H1 (cell line): ENCODE results near the gene TNS1. TPM values are rescaled to one million over a fixed set of nuclear protein-coding genes. Genes with fewer than 3 reads are reported as not detected.

Experiments
- HDAC6 ChIP-seq: IDR thresholded peaks from one replicate; pipeline ENCODE4 v1.7.1; 2012; ENCODE audit warnings: low read depth, mild to moderate bottlenecking, inconsistent platforms, low read length, moderate library complexity
- POU5F1 ChIP-seq: IDR thresholded peaks from 2 replicates; pipeline ENCODE4 v1.6.1; 2011; ENCODE audit warnings: low read depth, mild to moderate bottlenecking, low read length, moderate library complexity
- SAP30 ChIP-seq: fragments of 300-600 bp; sonication (generic); IDR thresholded peaks from 2 replicates; pipeline ENCODE4 v1.7.1; 2012; ENCODE audit warnings: low read length, moderate library complexity, mild to moderate bottlenecking, inconsistent platforms; ENCODE audit not compliant: insufficient read depth, insufficient replicate concordance
- SRF ChIP-seq: IDR thresholded peaks from 2 replicates; pipeline ENCODE4 v1.6.1; 2011; ENCODE audit warnings: mild to moderate bottlenecking, low read depth, low read length, moderate library complexity
- TAF1 ChIP-seq: IDR thresholded peaks from 2 replicates; pipeline ENCODE4 v1.6.1; 2011; ENCODE audit warnings: mild to moderate bottlenecking, low read depth, low read length
- TEAD4 ChIP-seq: IDR thresholded peaks from 2 replicates; pipeline ENCODE4 v1.6.1; 2012; ENCODE audit warnings: low read depth, low read length, inconsistent platforms, mixed read lengths
- polyA plus RNA-seq, 7 experiments: library from polyadenylated mRNA; depleted of rRNA in 3 of 7; stranded (reverse) in 5 of 7; unstranded in 2 of 7; fragments of >200 nt in 5 of 7; fragments of 200-250 nt in 2 of 7; gene quantifications; 1 replicate in 5 of 7; 2 replicates in 1 of 7; 4 replicates in 1 of 7; pipeline versions ENCODE4 v1.2.1 to v1.2.3, GENCODE V29; 2011 to 2013; ENCODE audit warnings: missing spikeins in 2 of 7, mixed read lengths in 2 of 7
- total RNA-seq: library from RNA; stranded (reverse); fragmentation: NEBNext Ultra II Directional; extraction: Animal tissue kit (Norgen Biotek cat#: 25700); gene quantifications from 2 replicates; pipeline ENCODE4 v1.2.1, GENCODE V29; 2021
- TF ChIP-seq, protein P1 (sequence below): IDR thresholded peaks from 2 replicates; pipeline ENCODE4 v1.6.1; 2011; ENCODE audit warnings: low read depth, mild to moderate bottlenecking, low read length; ENCODE audit not compliant: insufficient read depth

The TNS1 gene
- total and polyA plus RNA-seq, 2 of the 8 experiments (the other 6 are each of a cell fraction or from before 2014, with no cell fraction given), result 1.5 to 5.1 TPM

DNA sequence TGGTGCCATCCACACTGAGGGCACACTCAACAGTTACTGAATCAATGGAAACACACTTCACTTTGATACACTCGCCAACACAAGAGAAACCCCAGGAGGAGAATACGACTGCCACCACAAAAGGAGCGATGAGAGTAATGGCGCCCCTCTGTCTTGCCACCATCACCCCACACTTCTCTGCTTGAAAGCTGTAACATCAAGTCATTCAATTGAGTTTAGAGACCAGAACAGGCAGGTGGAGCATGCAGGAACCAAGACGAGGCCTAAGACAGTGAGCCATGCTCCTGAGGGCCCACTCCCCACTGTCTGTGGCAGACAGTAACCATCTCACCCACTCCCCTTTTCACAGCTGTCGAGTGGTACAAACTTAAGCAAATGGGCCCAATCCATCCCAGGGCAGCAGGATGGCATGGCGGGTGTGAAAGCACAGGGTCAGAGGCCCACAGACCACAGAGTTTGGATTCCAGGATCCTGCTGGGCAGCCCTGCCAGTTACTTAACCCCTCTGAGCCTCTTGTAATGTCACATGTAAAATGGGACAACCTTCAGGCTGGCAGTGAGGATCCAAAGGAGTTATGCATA is 101.9 kb downstream of the TNS1 start (continued):
- TF ChIP-seq SAP30, result no peak
- TF ChIP-seq SRF, result no peak
- no peak for TF ChIP-seq POU5F1
- TF ChIP-seq TEAD4, result no peak
- TF ChIP-seq, protein P1, sequence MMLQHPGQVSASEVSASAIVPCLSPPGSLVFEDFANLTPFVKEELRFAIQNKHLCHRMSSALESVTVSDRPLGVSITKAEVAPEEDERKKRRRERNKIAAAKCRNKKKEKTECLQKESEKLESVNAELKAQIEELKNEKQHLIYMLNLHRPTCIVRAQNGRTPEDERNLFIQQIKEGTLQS, result no peak
- TF ChIP-seq HDAC6, result no peak
- TF ChIP-seq TAF1, result no peak
